Omental fat pad (tissue), 4 donors: ENCODE results near the gene LEPROT. TPM values are rescaled to one million over a fixed set of nuclear protein-coding genes. Genes with fewer than 3 reads are reported as not detected.

ENCODE experiments used
- ATAC-seq: fragments of 150-250 bp; one replicate; pipeline ENCODE4 v1.9.1; 2016; ENCODE audit warnings: mild to moderate bottlenecking, moderate library complexity; ENCODE audit not compliant: low FRiP score
- DNase-seq: peaks from one replicate; pipeline ENCODE4 v3.0.0-alpha.2; 2019; ENCODE audit warnings: low spot score
- total RNA-seq, 4 donors: library from RNA; depleted of rRNA; stranded (reverse); fragments of >200 nt; gene quantifications; one replicate each; pipeline ENCODE4 v1.1.0, GENCODE V29; 2016
- TF ChIP-seq, protein P1 (sequence below), 3 donors: fragments of 450-650 bp; IDR thresholded peaks; one replicate each; pipeline ENCODE4 v1.5.1; 2016 to 2017; ENCODE audit warnings: antibody characterized with exemption in 3 of 3, mild to moderate bottlenecking in 3 of 3, moderate library complexity in 2 of 3

LEPROT gene
- total RNA-seq, 4 donors from 2014 or later, result 61.1 to 123 (median 75.1) TPM

DNA sequence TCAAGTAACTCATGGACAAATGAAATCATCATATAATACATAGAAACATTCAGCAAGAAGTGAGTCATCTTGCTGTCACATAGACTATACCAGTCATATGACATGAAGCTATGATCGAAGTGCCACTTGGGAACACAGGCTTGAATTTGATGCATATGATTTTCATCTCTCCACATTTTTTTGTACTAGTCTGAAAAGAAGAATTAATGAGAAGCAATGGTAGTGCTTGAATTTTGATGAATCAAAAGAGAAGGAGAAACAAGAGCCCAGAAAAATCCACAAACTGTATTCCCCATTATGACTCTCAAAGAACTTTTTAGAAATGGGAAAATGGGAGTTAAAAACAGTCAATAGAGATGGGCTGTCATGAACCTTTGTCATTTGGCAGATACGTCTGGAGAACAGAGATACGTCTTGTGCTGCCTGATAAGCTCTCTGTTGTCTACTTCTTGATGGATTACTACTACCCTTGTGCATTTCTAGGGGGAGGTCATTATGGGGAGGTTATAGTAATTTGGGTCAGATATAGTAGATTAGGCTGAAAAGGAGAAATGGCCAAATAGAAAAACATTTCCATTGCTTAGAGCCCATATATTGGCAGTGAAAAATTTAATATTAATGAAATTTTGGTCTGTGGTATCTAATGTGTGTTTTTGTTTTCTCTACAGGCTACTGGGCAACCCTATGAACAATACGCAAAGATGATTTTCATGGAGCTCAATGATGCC lies 8.0 kb upstream of the LEPROT start:
- TF ChIP-seq, protein P1, sequence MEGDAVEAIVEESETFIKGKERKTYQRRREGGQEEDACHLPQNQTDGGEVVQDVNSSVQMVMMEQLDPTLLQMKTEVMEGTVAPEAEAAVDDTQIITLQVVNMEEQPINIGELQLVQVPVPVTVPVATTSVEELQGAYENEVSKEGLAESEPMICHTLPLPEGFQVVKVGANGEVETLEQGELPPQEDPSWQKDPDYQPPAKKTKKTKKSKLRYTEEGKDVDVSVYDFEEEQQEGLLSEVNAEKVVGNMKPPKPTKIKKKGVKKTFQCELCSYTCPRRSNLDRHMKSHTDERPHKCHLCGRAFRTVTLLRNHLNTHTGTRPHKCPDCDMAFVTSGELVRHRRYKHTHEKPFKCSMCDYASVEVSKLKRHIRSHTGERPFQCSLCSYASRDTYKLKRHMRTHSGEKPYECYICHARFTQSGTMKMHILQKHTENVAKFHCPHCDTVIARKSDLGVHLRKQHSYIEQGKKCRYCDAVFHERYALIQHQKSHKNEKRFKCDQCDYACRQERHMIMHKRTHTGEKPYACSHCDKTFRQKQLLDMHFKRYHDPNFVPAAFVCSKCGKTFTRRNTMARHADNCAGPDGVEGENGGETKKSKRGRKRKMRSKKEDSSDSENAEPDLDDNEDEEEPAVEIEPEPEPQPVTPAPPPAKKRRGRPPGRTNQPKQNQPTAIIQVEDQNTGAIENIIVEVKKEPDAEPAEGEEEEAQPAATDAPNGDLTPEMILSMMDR (IDR thresholded peaks at IDR 0.05), result no peak
- no peak for DNase-seq
- no peak for ATAC-seq

DNA sequence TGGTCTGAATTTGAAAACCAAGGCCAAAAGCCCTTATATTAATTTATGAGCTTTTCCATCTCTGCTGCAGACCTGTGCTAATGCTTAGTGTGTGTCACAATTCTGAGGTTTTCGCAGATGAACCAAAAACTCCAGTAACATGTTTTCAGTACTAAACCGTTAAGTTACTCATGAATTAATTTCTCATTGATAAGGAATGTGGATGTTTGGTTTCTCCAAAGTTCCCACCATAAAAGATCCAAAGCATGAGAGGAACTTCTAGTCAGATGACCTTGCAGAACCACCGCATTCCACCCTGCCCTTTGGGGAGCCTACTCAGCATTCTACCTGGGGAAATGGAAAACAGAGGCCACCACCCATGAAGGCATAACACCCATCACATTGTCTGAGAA lies 7.5 kb upstream of the LEPROT start:
- DNase-seq (no peak), ATAC-seq (no peak)
- TF ChIP-seq, protein P1 (IDR thresholded peaks at IDR 0.05), result no peak

DNA sequence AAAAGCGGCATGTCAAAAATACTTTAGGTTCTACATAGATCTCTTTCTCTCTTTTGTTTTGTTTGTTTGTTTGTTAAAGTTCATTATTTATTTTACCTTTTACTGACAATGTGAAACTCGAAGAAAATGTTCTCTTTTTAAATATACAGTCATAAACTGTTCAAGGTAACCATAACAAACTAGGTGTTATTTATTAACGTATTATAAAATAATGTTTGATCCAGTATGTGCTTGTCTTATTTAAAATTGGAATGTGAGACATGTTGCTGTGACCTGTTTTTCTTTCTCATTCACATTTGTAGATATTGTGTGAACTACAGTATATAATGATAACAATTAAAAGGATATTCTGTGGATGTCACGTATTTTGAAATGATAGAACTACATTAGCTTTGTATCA lies 5.9 kb upstream of the LEPROT start:
- TF ChIP-seq, protein P1 (IDR thresholded peaks at IDR 0.05), result no peak
- DNase-seq (no peak), ATAC-seq (no peak)

DNA sequence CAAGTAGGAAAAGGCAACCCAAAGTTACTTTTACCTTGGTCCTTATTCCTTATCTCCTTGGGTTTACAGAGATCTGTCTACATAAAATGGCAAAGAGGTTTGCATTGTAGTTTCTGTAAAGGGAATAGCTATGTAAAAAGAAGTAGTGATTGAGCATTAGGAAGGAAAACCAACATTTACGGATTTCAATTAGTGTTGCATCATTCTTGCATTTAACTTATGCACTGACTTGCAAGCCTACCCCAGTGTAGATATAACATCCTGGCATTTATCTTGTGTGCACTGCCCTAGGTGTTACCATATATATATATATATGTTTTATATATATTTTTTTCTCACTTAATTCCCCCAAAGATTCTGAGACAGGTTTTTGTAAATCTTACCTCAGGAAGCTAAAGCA lies 3.7 kb upstream of the LEPROT start:
- no peak for ATAC-seq

DNA sequence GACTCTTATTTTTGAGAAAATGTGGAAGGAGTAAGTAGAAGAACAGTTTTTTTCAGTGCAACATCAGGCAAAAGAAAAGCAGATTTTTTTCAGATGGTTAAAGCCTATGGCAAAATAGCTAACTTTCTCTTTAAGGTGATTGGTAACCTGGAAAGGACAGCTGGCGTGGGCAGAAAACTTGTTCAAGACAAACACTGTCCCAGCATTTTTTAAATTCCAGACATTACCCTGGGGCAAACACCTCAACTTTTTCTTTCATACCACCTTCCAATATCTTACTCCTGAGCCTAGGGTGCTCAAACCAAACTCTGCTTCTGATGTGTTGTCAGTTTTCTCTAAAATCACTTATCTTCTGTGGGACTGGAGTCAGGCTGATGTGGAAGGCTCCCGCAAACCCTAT lies 2.7 kb upstream of the LEPROT start:
- ATAC-seq (no peak), DNase-seq (no peak)
- TF ChIP-seq, protein P1 (IDR thresholded peaks at IDR 0.05), result no peak

More for the DNA sequence above, 3.7 kb upstream of the LEPROT start:
- TF ChIP-seq, protein P1 (IDR thresholded peaks at IDR 0.05), result no peak
- DNase-seq, result no peak

DNA sequence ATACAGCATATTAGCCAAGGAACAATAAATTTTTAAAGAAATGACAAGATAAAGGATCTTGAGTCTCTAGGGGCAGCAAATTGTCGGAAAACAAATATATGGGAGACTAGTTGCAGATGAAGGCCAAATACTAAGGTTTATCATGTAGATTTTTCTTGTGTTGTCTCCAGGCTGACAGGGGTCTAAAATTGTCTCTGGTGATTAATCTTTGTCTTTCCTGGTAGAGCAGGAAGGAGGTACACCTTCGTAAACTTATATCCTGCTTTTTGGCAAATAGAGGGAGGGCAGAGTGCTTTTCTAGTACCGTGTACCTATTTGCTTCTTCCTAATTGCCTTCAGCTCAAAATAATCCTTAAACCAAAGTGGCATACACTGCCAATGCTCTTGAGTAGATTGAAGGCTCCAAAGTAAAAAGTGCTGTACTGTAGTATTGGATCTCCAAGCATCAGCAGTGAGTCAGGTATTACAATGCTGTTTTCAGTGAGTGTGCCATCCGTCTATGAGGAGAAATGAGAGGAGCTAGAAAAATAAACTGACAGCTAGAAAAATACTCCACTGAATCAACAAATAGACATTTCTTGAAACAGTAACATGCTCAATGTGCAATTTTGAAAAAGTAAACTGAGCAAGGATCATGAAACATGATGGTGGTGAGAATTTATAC lies 1.8 kb upstream of the LEPROT start:
- no peak for DNase-seq
- no peak for ATAC-seq
- TF ChIP-seq, protein P1 (IDR thresholded peaks at IDR 0.05), result no peak
